ENCODE measurements around the gene SURF2. TPM values are rescaled to one million over a fixed set of nuclear protein-coding genes. Genes with fewer than 3 reads are reported as not detected.
A peak's percentile ranks its signal among the peaks of the same experiment; 100 is the strongest.

Gene SURF2
- polyA plus RNA-seq, 3 donors: 17.5 to 24.7 (median 17.6) TPM

DNA sequence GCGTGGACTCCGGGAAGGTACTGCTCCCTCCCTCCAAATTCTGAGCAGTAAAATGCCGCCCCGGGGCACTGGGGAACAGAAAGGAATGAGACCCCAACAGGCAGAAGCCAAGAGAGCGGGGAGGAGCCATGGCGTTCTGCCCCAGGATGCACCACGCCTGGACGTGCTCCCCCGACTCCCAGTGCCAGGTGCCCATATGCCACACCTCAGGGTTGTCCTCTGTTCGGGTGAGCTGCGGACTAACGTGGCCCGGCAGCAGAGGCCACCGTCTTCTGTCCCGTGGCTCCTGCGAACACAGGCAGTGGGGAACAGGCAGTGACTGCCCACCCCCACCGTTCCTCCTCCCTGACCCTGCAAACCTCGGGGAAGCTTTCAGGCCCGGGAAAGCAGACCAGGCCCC lies 25.1 kb upstream of the SURF2 start:
- Histone ChIP-seq H3K9ac (ENCODE audit: insufficient read depth, low read length, poor library complexity, severe bottlenecking) (no peak overlapping the region), H2AFZ (ENCODE audit: insufficient read depth, low read depth, low read length, poor library complexity, severe bottlenecking) (no peak overlapping the region), H3K4me1 (ENCODE audit: control insufficient read depth in 1 of 2, insufficient read depth in 2 of 2, low read length in 2 of 2) (peaks cover 13 to 26% of the 10 kb centered on the region in 2 donors), H3K79me2 (ENCODE audit: insufficient read depth, low read length) (peaks cover 21% of the 10 kb centered on the region), H3K27me3 (ENCODE audit: control insufficient read depth in 2 of 2, insufficient read depth in 2 of 2, low read length in 2 of 2) (no peaks in the 10 kb centered on the region), H3K9me3 (replicated peaks in 1 of 2; ENCODE audit: control insufficient read depth in 1 of 2, insufficient read depth in 1 of 2, low read length in 2 of 2) (no peaks in the 10 kb centered on the region), H3K36me3 (replicated peaks in 1 of 2; ENCODE audit: control insufficient read depth in 1 of 2, insufficient read depth in 2 of 2, low read length in 2 of 2) (peaks cover 37 to 51% of the 10 kb centered on the region in 2 donors), H3K4me3 (replicated peaks in 1 of 3; ENCODE audit: low read depth in 2 of 3, low read length in 3 of 3) (no peak overlapping the region), H3K4me2 (replicated peaks; ENCODE audit: extremely low read depth, low read length, poor library complexity, severe bottlenecking) (no peak overlapping the region), H4K20me1 (ENCODE audit: insufficient read depth, low read length) (peaks cover 48% of the 10 kb centered on the region), H3K27ac (ENCODE audit: low read depth in 1 of 2, low read length in 2 of 2) (no peak overlapping the region)
- DNase-seq: no peak
- H3K4me1 Mint-ChIP-seq: peaks cover 23% of the 10 kb centered on the region
- intact Hi-C loops (cut with micrococcal nuclease): loop anchor here in 1 of 2 donors (10.0 kb wide), 2 partner anchors 146 to 386 kb away; partner anchors contain the start of gene TSC1
- TF ChIP-seq, protein P1, sequence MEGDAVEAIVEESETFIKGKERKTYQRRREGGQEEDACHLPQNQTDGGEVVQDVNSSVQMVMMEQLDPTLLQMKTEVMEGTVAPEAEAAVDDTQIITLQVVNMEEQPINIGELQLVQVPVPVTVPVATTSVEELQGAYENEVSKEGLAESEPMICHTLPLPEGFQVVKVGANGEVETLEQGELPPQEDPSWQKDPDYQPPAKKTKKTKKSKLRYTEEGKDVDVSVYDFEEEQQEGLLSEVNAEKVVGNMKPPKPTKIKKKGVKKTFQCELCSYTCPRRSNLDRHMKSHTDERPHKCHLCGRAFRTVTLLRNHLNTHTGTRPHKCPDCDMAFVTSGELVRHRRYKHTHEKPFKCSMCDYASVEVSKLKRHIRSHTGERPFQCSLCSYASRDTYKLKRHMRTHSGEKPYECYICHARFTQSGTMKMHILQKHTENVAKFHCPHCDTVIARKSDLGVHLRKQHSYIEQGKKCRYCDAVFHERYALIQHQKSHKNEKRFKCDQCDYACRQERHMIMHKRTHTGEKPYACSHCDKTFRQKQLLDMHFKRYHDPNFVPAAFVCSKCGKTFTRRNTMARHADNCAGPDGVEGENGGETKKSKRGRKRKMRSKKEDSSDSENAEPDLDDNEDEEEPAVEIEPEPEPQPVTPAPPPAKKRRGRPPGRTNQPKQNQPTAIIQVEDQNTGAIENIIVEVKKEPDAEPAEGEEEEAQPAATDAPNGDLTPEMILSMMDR (IDR thresholded peaks at IDR 0.05): no peak
- no peaks in the 10 kb centered on the region for H3K9me3 Mint-ChIP-seq
- WGBS (ENCODE audit: insufficient coverage): 97% methylated on average over 19 of the region's 19 CpGs
- H3K4me3 Mint-ChIP-seq: no peak overlapping the region
- peaks cover 41 to 53% of the 10 kb centered on the region in 2 donors for H3K36me3 Mint-ChIP-seq
- H3K27ac Mint-ChIP-seq: peak overlapping the region in 3 of 7 donors; percentile 32 to 46 (median 37)
- no peaks in the 10 kb centered on the region for H3K27me3 Mint-ChIP-seq (ENCODE audit: low read depth in 3 of 3)

DNA sequence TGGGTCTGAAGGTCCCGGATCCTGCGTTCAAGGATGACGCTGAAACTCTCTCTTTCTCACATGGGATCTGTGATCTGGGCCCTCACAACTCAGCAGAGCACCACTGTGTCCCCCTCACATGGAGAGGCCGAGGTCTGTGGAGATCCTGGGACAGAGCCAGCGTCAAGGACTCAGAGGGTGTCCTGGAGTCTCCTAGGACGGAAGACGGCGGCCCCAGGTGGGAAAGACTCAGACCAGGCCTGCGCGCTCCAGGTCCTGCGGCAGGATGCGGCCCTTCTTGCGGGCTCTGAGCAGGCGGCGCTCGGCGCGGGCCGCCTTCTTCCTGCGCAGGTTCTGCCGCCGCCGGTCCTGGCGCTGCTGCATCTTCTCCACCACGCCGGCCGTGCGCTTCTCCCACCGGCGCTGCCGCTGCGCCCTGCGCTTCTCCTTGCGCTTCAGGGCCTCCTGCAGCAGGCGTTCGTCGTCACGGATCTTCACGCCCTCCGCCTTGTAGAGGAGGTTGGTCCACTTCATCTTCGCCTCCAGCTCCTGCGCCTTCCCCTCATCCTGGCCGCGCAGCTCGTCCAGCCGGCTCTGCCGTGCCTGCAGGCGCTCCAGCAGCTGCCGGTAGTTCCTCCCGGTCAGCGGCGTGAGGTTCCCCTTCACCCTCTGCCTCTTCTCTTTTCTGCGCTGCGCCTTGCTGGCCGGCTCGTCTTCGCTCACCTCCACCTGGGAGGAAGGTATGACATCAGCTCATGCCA lies 24.5 kb upstream of the SURF2 start:
- Histone ChIP-seq H3K4me1 (ENCODE audit: control insufficient read depth in 1 of 2, insufficient read depth in 2 of 2, low read length in 2 of 2) (peaks cover 18 to 32% of the 10 kb centered on the region in 2 donors), H3K36me3 (replicated peaks in 1 of 2; ENCODE audit: control insufficient read depth in 1 of 2, insufficient read depth in 2 of 2, low read length in 2 of 2) (peaks cover 37 to 51% of the 10 kb centered on the region in 2 donors), H3K27ac (ENCODE audit: low read depth in 1 of 2, low read length in 2 of 2) (no peak overlapping the region), H4K20me1 (ENCODE audit: insufficient read depth, low read length) (peaks cover 48% of the 10 kb centered on the region), H3K79me2 (ENCODE audit: insufficient read depth, low read length) (peaks cover 21% of the 10 kb centered on the region), H3K27me3 (ENCODE audit: control insufficient read depth in 2 of 2, insufficient read depth in 2 of 2, low read length in 2 of 2) (no peaks in the 10 kb centered on the region), H3K4me3 (replicated peaks in 1 of 3; ENCODE audit: low read depth in 2 of 3, low read length in 3 of 3) (no peak overlapping the region), H2AFZ (ENCODE audit: insufficient read depth, low read depth, low read length, poor library complexity, severe bottlenecking) (no peak overlapping the region), H3K4me2 (replicated peaks; ENCODE audit: extremely low read depth, low read length, poor library complexity, severe bottlenecking) (no peak overlapping the region), H3K9me3 (replicated peaks in 1 of 2; ENCODE audit: control insufficient read depth in 1 of 2, insufficient read depth in 1 of 2, low read length in 2 of 2) (no peaks in the 10 kb centered on the region), H3K9ac (ENCODE audit: insufficient read depth, low read length, poor library complexity, severe bottlenecking) (no peak overlapping the region)
- Mint-ChIP-seq H3K36me3 (peaks cover 41 to 54% of the 10 kb centered on the region in 2 donors), H3K9me3 (no peaks in the 10 kb centered on the region), H3K27me3 (ENCODE audit: low read depth in 3 of 3) (no peaks in the 10 kb centered on the region), H3K27ac (peak overlapping the region in 1 of 7 donors; percentile 46), H3K4me1 (peaks cover 27% of the 10 kb centered on the region), H3K4me3 (no peak overlapping the region)
- TF ChIP-seq, protein P1 (IDR thresholded peaks at IDR 0.05): no peak
- 98% methylated on average over 52 of the region's 57 CpGs for WGBS (ENCODE audit: insufficient coverage)
- DNase-seq: no peak
- intact Hi-C loops (cut with micrococcal nuclease): loop anchor here in 1 of 2 donors (10.0 kb wide), 2 partner anchors 147 to 387 kb away; partner anchors contain the start of gene TSC1
